D721Med (cell line): ENCODE data around the gene MYH15.

Source experiments
- DNase-seq: peaks from one replicate; pipeline ENCODE4 v3.0.0; 2011; ENCODE audit warnings: low spot score; ENCODE audit not compliant: insufficient read length
- FAIRE-seq: peaks from 2 replicates; lab custom pipeline; 2011; peaks lifted over from hg19 to GRCh38; lab: Jason Lieb, UNC
- CTCF ChIP-seq: IDR thresholded peaks from 2 replicates; pipeline ENCODE4 v1.5.1; 2012; ENCODE audit warnings: mild to moderate bottlenecking, control low read depth; ENCODE audit not compliant: insufficient read depth; ENCODE audit errors: missing control alignments

MYH15 gene

GRCh38 chr3:108511490-108511889 lies 1.1 kb upstream of the MYH15 start:
- no peak for TF ChIP-seq CTCF
- DNase-seq: no peak
- FAIRE-seq: no peak

GRCh38 chr3:108511055-108511454 lies 659 bp upstream of the MYH15 start:
- no peak for DNase-seq
- no peak for FAIRE-seq
- no peak for TF ChIP-seq CTCF

DNA sequence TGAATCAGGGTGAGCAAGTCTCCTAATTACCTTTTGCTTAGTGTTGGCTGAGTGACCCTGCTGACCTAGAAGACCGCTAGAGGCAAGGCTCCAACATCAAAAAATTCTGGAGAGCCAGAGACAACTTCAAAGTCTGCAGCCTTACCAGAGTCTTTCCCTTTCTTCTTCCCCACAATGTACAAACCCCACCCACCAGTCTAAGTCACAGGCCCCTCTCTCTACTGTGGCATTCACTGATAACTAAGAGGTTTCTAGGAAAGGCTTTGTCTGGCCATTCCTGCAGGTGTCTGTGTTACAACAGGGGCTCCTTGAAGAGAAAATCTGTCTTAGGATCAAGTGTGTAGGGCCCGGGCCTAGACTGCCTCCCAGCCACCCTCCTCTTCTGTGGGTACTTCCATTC lies 525 bp downstream of the MYH15 start:
- FAIRE-seq: no peak
- no peak for DNase-seq
- TF ChIP-seq CTCF: no peak

GRCh38 chr3:108509263-108509662 lies 1.1 kb downstream of the MYH15 start:
- DNase-seq (no peak), FAIRE-seq (no peak)
- no peak for TF ChIP-seq CTCF

- DNase-seq (no peak), FAIRE-seq (no peak)
- TF ChIP-seq CTCF: no peak
Measured at GRCh38 chr3:108507902-108508301, 2.5 kb downstream of the MYH15 start.

DNA sequence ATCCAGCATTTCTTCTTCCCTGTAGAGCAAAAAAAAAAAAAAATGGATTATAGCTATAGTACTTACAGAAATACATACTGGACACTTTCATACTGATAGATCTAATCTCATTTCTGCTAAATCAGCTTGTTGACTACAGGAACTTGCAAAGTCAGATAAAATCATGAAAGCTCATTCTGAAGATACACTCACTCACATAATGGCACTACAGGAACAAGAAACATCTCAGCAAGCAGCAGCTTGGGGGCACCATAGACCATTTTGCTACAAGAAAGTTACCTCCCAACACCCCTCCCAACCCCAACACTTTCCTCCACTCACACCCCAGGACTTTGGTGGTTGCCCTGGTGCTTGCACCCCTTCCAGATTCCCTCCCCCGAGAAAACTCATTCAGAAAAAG lies 4.6 kb downstream of the MYH15 start:
- no peak for TF ChIP-seq CTCF
- DNase-seq (no peak), FAIRE-seq (no peak)

DNA sequence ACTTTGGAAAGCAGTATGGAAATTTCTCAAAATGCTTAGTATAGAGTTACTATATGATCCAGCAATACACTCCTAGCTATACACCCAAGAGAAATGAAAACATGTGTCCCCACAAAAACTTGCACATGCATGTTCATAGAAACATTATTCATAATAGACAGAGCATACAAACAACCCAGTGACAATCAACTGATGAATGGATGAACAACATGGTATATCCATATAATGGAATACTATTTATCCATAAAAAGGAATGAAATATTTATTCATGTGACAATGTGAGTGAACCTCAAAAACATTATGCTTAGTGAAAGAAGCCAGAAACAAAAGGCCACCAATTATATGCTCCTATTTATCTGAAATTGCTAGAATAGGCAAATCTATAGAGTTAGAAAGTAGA lies 6.7 kb downstream of the MYH15 start:
- FAIRE-seq (no peak), DNase-seq (no peak)
- no peak for TF ChIP-seq CTCF
